Measurements from ENCODE around the gene KLK12. TPM values are rescaled to one million over a fixed set of nuclear protein-coding genes. Genes with fewer than 3 reads are reported as not detected.

Gene KLK12
- total RNA-seq, 1 experiment from 2014 or later = not detected

GRCh38 chr19:51019544-51019925 is 15.3 kb downstream of the KLK12 start, which contains the start of gene KLK10:
Gene KLK10 (minus strand): TSS chr19:51019709. CDS start chr19:51019130, 579 bp downstream.
- Histone ChIP-seq H2AFZ (ENCODE audit: low read length) (no peak within 1 kb of the TSS), H3K9ac (ENCODE audit: low read length) (no peak within 1 kb of the TSS), H3K4me2 (ENCODE audit: low read depth, low read length, poor library complexity, severe bottlenecking) (no peak within 1 kb of the TSS)

DNA sequence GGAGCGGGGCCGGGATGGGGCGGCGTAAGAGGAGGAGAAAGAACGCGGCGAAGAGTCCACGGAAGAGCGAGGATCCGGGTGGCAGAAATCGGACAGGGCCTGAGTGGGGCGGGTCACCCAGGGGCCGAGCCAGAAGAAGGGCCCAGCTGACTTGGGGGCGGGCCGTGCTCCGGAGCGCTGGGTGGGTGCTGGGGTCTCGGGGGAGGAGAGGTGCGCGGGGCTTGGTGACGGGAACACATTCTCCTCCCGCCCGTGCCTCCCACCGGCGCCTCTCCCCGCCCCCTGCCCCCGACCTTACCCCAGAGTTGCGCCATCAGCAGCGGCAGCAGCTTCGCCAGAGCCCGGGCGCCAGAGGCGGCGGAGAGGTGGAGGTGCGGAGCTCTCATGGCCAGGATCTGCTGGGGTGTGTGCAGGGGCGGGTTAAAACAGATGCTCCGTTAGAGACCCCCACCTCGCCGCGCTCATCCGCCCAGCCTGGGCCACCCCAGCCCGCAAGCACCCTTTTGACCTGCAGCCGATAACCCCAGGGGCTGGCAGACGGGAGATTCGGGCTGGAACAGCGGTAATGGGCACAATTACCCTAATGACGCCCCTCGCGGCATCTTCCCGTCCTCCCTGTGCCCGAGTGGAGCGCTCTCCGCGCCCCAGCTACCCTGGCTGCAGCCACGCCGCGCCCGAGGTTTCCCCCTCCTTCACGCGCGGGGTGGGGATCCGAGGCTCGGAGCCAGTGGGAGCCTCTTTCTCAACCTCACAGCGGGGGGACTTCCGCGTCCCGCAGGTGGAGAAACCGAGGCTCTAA is 15.9 kb downstream of the KLK12 start:
- Histone ChIP-seq H2AFZ (ENCODE audit: low read length) (no peak overlapping the region), H3K9ac (ENCODE audit: low read length) (no peak overlapping the region), H3K36me3 (ENCODE audit: insufficient read depth, low read length) (no peaks in the 10 kb centered on the region), H3K9me2 (replicated peaks; ENCODE audit: insufficient read depth, low read length) (no peaks in the 10 kb centered on the region), H4K20me1 (ENCODE audit: insufficient read depth, low read depth, low read length) (peaks cover 3% of the 10 kb centered on the region; the same call in 1 of the 2 replicates), H3K4me1 (ENCODE audit: low read length) (no peaks in the 10 kb centered on the region), H3K9me3 (ENCODE audit: low read length) (no peaks in the 10 kb centered on the region), H3K4me2 (ENCODE audit: low read depth, low read length, poor library complexity, severe bottlenecking) (no peak overlapping the region), H3K27me3 (ENCODE audit: low read length) (no peaks in the 10 kb centered on the region), H3K27ac (ENCODE audit: low read length) (no peak overlapping the region), H3K4me3 (ENCODE audit: low read length) (no peak overlapping the region), H3K79me2 (ENCODE audit: low read length) (no peaks in the 10 kb centered on the region)
- DNase-seq = no peak

More at GRCh38 chr19:51019544-51019925, 15.3 kb downstream of the KLK12 start, which contains the start of gene KLK10:
- Histone ChIP-seq H4K20me1 (ENCODE audit: insufficient read depth, low read depth, low read length) (peaks cover 3% of the 10 kb centered on the region; the same call in 1 of the 2 replicates), H3K27me3 (ENCODE audit: low read length) (no peaks in the 10 kb centered on the region), H3K9me2 (replicated peaks; ENCODE audit: insufficient read depth, low read length) (no peaks in the 10 kb centered on the region), H3K36me3 (ENCODE audit: insufficient read depth, low read length) (no peaks in the 10 kb centered on the region), H3K27ac (ENCODE audit: low read length) (no peak within 1 kb of the TSS), H3K4me1 (ENCODE audit: low read length) (no peaks in the 10 kb centered on the region), H3K79me2 (ENCODE audit: low read length) (no peaks in the 10 kb centered on the region), H3K4me3 (ENCODE audit: low read length) (no peak within 1 kb of the TSS), H3K9me3 (ENCODE audit: low read length) (no peaks in the 10 kb centered on the region)
- no peak for DNase-seq

DNA sequence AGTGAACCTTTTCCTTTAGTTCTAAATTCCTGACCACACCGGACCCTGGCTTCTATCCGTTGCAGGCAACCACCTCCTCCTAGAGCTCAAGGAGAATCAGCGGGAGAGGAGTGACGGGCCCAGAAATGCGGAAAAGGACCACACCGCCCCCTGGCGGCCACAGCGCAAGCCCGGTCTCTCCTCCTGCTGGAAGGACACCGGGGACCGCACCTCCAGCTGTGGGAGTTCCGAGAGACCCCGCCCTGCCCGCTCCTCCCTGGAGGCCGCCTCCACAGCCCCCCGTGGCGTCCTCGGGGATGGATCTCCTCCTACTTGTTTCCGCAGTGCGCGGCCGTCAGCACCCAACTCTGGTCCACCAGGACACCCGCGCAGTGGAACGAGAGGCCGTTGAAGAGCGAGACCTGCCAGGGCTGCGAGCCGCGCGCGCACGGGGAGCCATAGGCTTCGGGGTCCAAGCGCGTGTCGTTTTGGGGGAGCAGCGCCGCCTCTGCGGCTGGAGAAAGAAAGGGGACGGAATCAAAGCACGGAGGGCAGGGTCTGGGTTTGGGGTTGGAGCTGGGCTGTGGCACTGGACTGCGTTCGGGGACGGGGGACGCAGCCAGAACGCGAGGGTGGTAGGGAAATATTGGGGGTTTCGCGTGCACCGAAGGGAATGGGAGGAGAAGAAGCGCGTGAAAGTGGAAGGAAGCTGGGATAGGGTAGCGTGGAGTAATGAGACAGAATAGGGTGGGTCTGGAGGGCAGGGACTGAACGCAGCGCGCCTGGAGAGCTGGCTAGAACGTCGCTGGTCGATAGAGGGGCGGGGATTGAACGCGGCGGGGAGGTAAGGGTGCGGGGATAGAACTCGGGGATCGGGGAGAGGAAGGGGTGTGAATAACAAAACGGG is 17.8 kb downstream of the KLK12 start:
- no peak overlapping the region for H3K27ac ChIP-seq (ENCODE audit: low read length)
- no peak overlapping the region for H3K9ac ChIP-seq (ENCODE audit: low read length)
- no peaks in the 10 kb centered on the region for H3K9me3 ChIP-seq (ENCODE audit: low read length)
- no peaks in the 10 kb centered on the region for H3K36me3 ChIP-seq (ENCODE audit: insufficient read depth, low read length)
- H4K20me1 ChIP-seq (ENCODE audit: insufficient read depth, low read depth, low read length) = peaks cover 3% of the 10 kb centered on the region; the same call in 1 of the 2 replicates
- H3K4me3 ChIP-seq (ENCODE audit: low read length) = no peak overlapping the region
- no peak for DNase-seq
- no peaks in the 10 kb centered on the region for H3K4me1 ChIP-seq (ENCODE audit: low read length)
- H3K27me3 ChIP-seq (ENCODE audit: low read length) = no peaks in the 10 kb centered on the region
- H3K9me2 ChIP-seq (replicated peaks; ENCODE audit: insufficient read depth, low read length) = no peaks in the 10 kb centered on the region
- no peaks in the 10 kb centered on the region for H3K79me2 ChIP-seq (ENCODE audit: low read length)
- no peak overlapping the region for H2AFZ ChIP-seq (ENCODE audit: low read length)
- no peak overlapping the region for H3K4me2 ChIP-seq (ENCODE audit: low read depth, low read length, poor library complexity, severe bottlenecking)

- no peaks in the 10 kb centered on the region for H3K4me1 ChIP-seq (ENCODE audit: low read length)
- no peaks in the 10 kb centered on the region for H3K36me3 ChIP-seq (ENCODE audit: insufficient read depth, low read length)
- no peaks in the 10 kb centered on the region for H3K9me3 ChIP-seq (ENCODE audit: low read length)
- no peak overlapping the region for H2AFZ ChIP-seq (ENCODE audit: low read length)
- H3K27me3 ChIP-seq (ENCODE audit: low read length) = no peaks in the 10 kb centered on the region
- DNase-seq = no peak
- H3K9me2 ChIP-seq (replicated peaks; ENCODE audit: insufficient read depth, low read length) = no peaks in the 10 kb centered on the region
- no peak overlapping the region for H3K9ac ChIP-seq (ENCODE audit: low read length)
- no peak overlapping the region for H3K27ac ChIP-seq (ENCODE audit: low read length)
- H4K20me1 ChIP-seq (ENCODE audit: insufficient read depth, low read depth, low read length) = peaks cover 3% of the 10 kb centered on the region; the same call in 1 of the 2 replicates
- no peaks in the 10 kb centered on the region for H3K79me2 ChIP-seq (ENCODE audit: low read length)
- no peak overlapping the region for H3K4me2 ChIP-seq (ENCODE audit: low read depth, low read length, poor library complexity, severe bottlenecking)
- no peak overlapping the region for H3K4me3 ChIP-seq (ENCODE audit: low read length)
These were observed 19.0 kb downstream of the KLK12 start for GRCh38 chr19:51015691-51016267.

- no peaks in the 10 kb centered on the region for H3K9me3 ChIP-seq (ENCODE audit: low read length)
- H3K9ac ChIP-seq (ENCODE audit: low read length) = no peak overlapping the region
- no peaks in the 10 kb centered on the region for H3K9me2 ChIP-seq (replicated peaks; ENCODE audit: insufficient read depth, low read length)
- no peaks in the 10 kb centered on the region for H3K27me3 ChIP-seq (ENCODE audit: low read length)
- no peak overlapping the region for H2AFZ ChIP-seq (ENCODE audit: low read length)
- no peak overlapping the region for H3K4me2 ChIP-seq (ENCODE audit: low read depth, low read length, poor library complexity, severe bottlenecking)
- no peak overlapping the region for H3K4me3 ChIP-seq (ENCODE audit: low read length)
- DNase-seq = no peak
- H3K4me1 ChIP-seq (ENCODE audit: low read length) = no peaks in the 10 kb centered on the region
- H4K20me1 ChIP-seq (ENCODE audit: insufficient read depth, low read depth, low read length) = peaks cover 3% of the 10 kb centered on the region; the same call in 1 of the 2 replicates
- H3K27ac ChIP-seq (ENCODE audit: low read length) = no peak overlapping the region
- no peaks in the 10 kb centered on the region for H3K36me3 ChIP-seq (ENCODE audit: insufficient read depth, low read length)
- H3K79me2 ChIP-seq (ENCODE audit: low read length) = no peaks in the 10 kb centered on the region
These were observed 20.6 kb downstream of the KLK12 start for GRCh38 chr19:51014242-51014641.

DNA sequence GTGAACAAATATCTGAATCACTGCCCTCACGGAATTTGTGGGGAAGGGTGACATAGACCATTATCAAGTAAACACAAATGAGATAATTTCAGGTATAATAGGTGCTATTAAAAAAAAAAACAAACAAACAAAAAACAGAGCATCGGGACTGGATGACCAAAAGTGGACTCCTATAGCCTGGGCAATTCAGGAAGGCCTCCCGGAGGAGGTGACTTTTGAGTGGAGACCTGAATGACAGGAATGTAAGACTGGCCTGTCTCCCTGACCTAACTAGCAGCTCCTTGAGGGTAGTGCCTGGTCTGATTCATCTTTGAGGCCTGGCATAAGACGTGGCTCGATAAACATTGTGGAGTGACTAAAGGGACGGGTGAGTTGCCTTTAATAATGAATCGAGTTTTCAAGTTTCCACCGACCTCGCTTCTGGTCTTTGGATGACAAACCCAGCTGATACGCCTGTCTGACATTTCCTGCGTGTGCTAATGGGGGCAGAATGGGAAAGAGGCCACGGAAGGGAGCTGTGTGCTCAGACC is 22.1 kb downstream of the KLK12 start:
- Histone ChIP-seq H3K9me2 (replicated peaks; ENCODE audit: insufficient read depth, low read length) (no peaks in the 10 kb centered on the region), H3K79me2 (ENCODE audit: low read length) (no peaks in the 10 kb centered on the region), H3K4me3 (ENCODE audit: low read length) (no peak overlapping the region), H3K36me3 (ENCODE audit: insufficient read depth, low read length) (no peaks in the 10 kb centered on the region), H3K4me1 (ENCODE audit: low read length) (no peaks in the 10 kb centered on the region), H3K4me2 (ENCODE audit: low read depth, low read length, poor library complexity, severe bottlenecking) (no peak overlapping the region), H3K9ac (ENCODE audit: low read length) (no peak overlapping the region), H3K27ac (ENCODE audit: low read length) (no peak overlapping the region), H3K27me3 (ENCODE audit: low read length) (no peaks in the 10 kb centered on the region), H3K9me3 (ENCODE audit: low read length) (no peaks in the 10 kb centered on the region), H2AFZ (ENCODE audit: low read length) (no peak overlapping the region), H4K20me1 (ENCODE audit: insufficient read depth, low read depth, low read length) (peaks cover 3% of the 10 kb centered on the region; the same call in 1 of the 2 replicates)
- DNase-seq = no peak

DNA sequence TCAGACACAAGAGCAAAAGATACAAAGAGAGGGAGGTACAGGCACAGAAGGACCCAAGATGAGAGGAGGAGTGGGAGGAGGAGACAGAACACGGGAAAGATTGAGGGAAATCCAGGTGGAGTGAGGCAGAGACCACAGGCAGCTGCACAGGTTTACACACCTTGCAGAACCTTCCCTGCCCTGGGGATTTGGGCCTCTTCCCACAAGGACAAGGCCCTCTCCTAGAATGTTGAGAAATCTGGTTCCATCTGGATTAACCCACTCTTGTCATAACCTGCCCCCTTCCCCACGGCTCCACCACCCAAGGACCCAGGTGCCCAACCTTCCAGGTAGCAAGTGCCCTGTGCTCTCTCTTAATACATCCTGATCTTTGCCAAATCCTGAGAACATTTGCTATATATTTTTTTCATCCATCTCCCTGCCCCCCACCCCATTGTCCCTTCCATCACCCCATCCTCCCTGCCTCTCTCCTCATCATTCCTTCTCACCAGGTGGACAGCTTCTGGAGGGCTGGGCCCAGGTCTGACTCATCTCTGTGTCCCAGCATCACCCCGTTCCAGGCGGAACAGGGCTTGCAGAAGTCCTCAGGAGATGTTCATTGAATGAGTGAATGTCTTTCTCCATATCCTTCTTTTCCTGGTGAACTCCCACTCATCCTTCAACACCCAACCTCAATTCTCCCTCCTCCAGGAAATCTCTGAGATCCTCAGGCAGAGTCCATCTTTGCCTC is 24.6 kb downstream of the KLK12 start:
- Histone ChIP-seq H3K9me2 (replicated peaks; ENCODE audit: insufficient read depth, low read length) (no peaks in the 10 kb centered on the region), H3K9ac (ENCODE audit: low read length) (no peak overlapping the region), H3K27me3 (ENCODE audit: low read length) (no peaks in the 10 kb centered on the region), H3K36me3 (ENCODE audit: insufficient read depth, low read length) (no peaks in the 10 kb centered on the region), H2AFZ (ENCODE audit: low read length) (no peak overlapping the region), H3K4me2 (ENCODE audit: low read depth, low read length, poor library complexity, severe bottlenecking) (no peak overlapping the region), H4K20me1 (ENCODE audit: insufficient read depth, low read depth, low read length) (0 out of 2 replicates have a peak, but pooled peaks cover under 1% of the 10 kb centered on the region), H3K4me3 (ENCODE audit: low read length) (no peak overlapping the region), H3K27ac (ENCODE audit: low read length) (no peak overlapping the region), H3K9me3 (ENCODE audit: low read length) (no peaks in the 10 kb centered on the region), H3K79me2 (ENCODE audit: low read length) (no peaks in the 10 kb centered on the region), H3K4me1 (ENCODE audit: low read length) (no peaks in the 10 kb centered on the region)
- DNase-seq = no peak

Data from Karpas-422 (cell line).